C1 segment of cervical spinal cord (tissue), 14 donors: ENCODE data around the gene SMIM41.

Experiments
- DNase-seq, 14 donors: peaks; one replicate each; lab custom pipeline; 2025; lab: John Stamatoyannopoulos, UW

The SMIM41 gene

GRCh38 chr12:52063082-52063924 is 16.2 kb upstream of the SMIM41 start:
- peak in 4 of 14 donors; percentile 19 to 40 (median 24) for DNase-seq

GRCh38 chr12:52063981-52064649 is 15.4 kb upstream of the SMIM41 start:
- DNase-seq, result peak in 2 of 14 donors; percentile 11 to 58

- no peak for DNase-seq
These were observed 13.0 kb upstream of the SMIM41 start for GRCh38 chr12:52066346-52067080.

GRCh38 chr12:52067081-52067374 is 12.5 kb upstream of the SMIM41 start:
- DNase-seq, result no peak

GRCh38 chr12:52069327-52070184 is 9.9 kb upstream of the SMIM41 start, which contains the start of gene ATG101:
Gene ATG101, plus strand, starts transcription at chr12:52069978. Its CDS starts 3,673 bp downstream, at chr12:52073651.
- DNase-seq, result peak in 13 of 14 donors; percentile 84 to 99 (median 94)

GRCh38 chr12:52070185-52070925 is 9.1 kb upstream of the SMIM41 start:
- DNase-seq, result no peak

- no peak for DNase-seq
These were observed 5.7 kb upstream of the SMIM41 start for GRCh38 chr12:52073531-52074381.

GRCh38 chr12:52074971-52075724 is 4.4 kb upstream of the SMIM41 start:
- no peak for DNase-seq

- DNase-seq, result no peak
These were observed 2.7 kb upstream of the SMIM41 start for GRCh38 chr12:52076811-52077210.

- DNase-seq, result no peak
These were observed 1.2 kb upstream of the SMIM41 start for GRCh38 chr12:52078276-52078675.

- DNase-seq, result no peak
These were observed 1.1 kb downstream of the SMIM41 start for GRCh38 chr12:52080403-52081251.

GRCh38 chr12:52081263-52081733 is 1.8 kb downstream of the SMIM41 start:
- DNase-seq, result no peak

GRCh38 chr12:52082026-52082668 is 2.6 kb downstream of the SMIM41 start:
- no peak for DNase-seq

GRCh38 chr12:52082669-52082987 is 3.1 kb downstream of the SMIM41 start:
- DNase-seq, result no peak

GRCh38 chr12:52082988-52083637 is 3.6 kb downstream of the SMIM41 start:
- DNase-seq, result peak in 10 of 14 donors; percentile 7 to 52 (median 21)

- no peak for DNase-seq
These were observed 4.1 kb downstream of the SMIM41 start for GRCh38 chr12:52083638-52083996.
